Keratinocyte (primary cell): ENCODE measurements around the gene ADCY7.

Experiments
- EZH2 ChIP-seq: IDR thresholded peaks from one replicate; pipeline ENCODE4 v1.6.1; 2012; ENCODE audit warnings: inconsistent platforms, mild to moderate bottlenecking, low read length, moderate library complexity
- TF ChIP-seq, protein P1 (sequence below), 3 experiments: IDR thresholded peaks in 1 of 3; conservative IDR thresholded peaks in 1 of 3; optimal IDR thresholded peaks in 1 of 3; 2 replicates in 2 of 3; 3 replicates in 1 of 3; pipeline versions ENCODE3 to v1.5.1; 2011; ENCODE audit warnings: low read length in 3 of 3, mild to moderate bottlenecking in 3 of 3, moderate library complexity in 2 of 3, control low read depth in 1 of 3, inconsistent platforms in 1 of 3; ENCODE audit not compliant: insufficient read depth in 2 of 3; ENCODE audit errors: extremely low read depth in 1 of 3

DNA sequence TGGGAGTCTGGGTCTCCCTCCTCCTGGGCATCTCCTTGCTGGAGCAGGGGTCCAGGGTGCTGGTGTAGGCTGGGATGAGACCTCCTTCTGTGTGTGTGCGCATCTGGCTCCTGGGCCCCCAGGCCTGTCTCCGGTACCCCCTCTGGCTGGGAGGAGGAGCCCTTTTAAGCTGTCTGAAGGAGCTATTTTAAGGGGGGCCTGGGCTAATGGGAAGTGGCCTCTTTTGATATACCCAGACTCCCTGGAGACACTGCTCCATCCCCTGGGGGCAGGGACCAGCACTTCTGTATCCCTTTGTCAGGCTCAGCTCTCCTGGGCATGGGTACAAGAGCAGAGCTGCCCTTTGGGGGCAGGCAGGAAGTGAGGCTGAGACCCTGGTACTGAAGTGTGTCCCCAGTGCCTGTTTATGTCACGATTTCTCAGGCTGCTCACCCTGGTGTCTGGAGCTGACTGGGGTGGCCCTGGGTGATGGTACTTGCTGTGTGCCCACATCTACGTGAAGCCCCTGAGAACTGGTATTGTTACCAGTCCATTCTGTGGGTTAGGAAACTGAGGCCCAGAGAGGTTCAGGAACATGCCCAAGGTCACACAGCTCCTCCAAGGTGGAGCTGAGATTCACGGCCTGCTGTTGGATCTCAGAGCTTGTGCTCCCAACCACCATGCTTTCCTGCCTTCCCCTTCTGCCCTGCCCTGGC, 6.5 kb downstream of the ADCY7 start:
- TF ChIP-seq, protein P1, sequence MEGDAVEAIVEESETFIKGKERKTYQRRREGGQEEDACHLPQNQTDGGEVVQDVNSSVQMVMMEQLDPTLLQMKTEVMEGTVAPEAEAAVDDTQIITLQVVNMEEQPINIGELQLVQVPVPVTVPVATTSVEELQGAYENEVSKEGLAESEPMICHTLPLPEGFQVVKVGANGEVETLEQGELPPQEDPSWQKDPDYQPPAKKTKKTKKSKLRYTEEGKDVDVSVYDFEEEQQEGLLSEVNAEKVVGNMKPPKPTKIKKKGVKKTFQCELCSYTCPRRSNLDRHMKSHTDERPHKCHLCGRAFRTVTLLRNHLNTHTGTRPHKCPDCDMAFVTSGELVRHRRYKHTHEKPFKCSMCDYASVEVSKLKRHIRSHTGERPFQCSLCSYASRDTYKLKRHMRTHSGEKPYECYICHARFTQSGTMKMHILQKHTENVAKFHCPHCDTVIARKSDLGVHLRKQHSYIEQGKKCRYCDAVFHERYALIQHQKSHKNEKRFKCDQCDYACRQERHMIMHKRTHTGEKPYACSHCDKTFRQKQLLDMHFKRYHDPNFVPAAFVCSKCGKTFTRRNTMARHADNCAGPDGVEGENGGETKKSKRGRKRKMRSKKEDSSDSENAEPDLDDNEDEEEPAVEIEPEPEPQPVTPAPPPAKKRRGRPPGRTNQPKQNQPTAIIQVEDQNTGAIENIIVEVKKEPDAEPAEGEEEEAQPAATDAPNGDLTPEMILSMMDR (optimal IDR thresholded peaks at IDR 0.05 in 1 of 3, IDR thresholded peaks at IDR 0.05 in 1 of 3, conservative IDR thresholded peaks at IDR 0.05 in 1 of 3; ENCODE audit: extremely low read depth in 1 of 3, insufficient read depth in 2 of 3, low read length in 3 of 3), result no peak
- no peak for TF ChIP-seq EZH2
